Lower lobe of right lung (tissue), 2 donors: ENCODE results near the gene ZNF639. TPM values are rescaled to one million over a fixed set of nuclear protein-coding genes. Genes with fewer than 3 reads are reported as not detected.
"Not testable (repeated sequence)": the region's sequence is repeated elsewhere in the genome, so short reads cannot be mapped to it uniquely, and the experiment has no call there.

ENCODE experiments used
- ATAC-seq, 2 donors: fragments of 200-7000 bp; cut with Tn5 transposase; one replicate each; pipeline ENCODE4 v1.9.1; 2020 to 2022; ENCODE audit warnings: mild to moderate bottlenecking in 2 of 2, moderate library complexity in 2 of 2
- DNase-seq: peaks from one replicate; pipeline ENCODE4 v3.0.0-alpha.2; 2020
- H3K27ac ChIP-seq: fragments of 200-600 bp; one replicate; pipeline ENCODE4 v1.8.0; 2022
- H3K27me3 ChIP-seq: fragments of 200-600 bp; one replicate; pipeline ENCODE4 v1.8.0; 2022; ENCODE audit warnings: low read depth
- H3K36me3 ChIP-seq: fragments of 200-600 bp; one replicate; pipeline ENCODE4 v1.8.0; 2022; ENCODE audit warnings: mild to moderate bottlenecking
- H3K4me1 ChIP-seq: fragments of 200-600 bp; one replicate; pipeline ENCODE4 v1.8.0; 2022
- H3K4me3 ChIP-seq: fragments of 200-600 bp; one replicate; pipeline ENCODE4 v1.8.0; 2022; ENCODE audit warnings: mild to moderate bottlenecking
- H3K9me3 ChIP-seq: fragments of 200-600 bp; one replicate; pipeline ENCODE4 v1.8.0; 2022
- intact Hi-C: fragments of 100-400 bp; cut with DNase I; formaldehyde crosslinking; loops from one replicate; pipeline ENCODE4 v1.11.0; 2022
- total RNA-seq: library from RNA; stranded (reverse); fragmentation: NEBNext Ultra II Directional; extraction: Animal tissue kit (Norgen Biotek cat#: 25700); gene quantifications from one replicate; pipeline ENCODE4 v1.2.1, GENCODE V29; 2021
- TF ChIP-seq, protein P1 (sequence below): fragments of 200-600 bp; IDR thresholded peaks from one replicate; pipeline ENCODE4 v1.8.0; 2022; ENCODE audit warnings: antibody characterized with exemption, mild to moderate bottlenecking
- donor health status: DM: no; HTN: yes; CAD: no; lungs with severe emphysema.

The ZNF639 gene
- total RNA-seq, 1 donor from 2014 or later = 26.2 TPM

DNA sequence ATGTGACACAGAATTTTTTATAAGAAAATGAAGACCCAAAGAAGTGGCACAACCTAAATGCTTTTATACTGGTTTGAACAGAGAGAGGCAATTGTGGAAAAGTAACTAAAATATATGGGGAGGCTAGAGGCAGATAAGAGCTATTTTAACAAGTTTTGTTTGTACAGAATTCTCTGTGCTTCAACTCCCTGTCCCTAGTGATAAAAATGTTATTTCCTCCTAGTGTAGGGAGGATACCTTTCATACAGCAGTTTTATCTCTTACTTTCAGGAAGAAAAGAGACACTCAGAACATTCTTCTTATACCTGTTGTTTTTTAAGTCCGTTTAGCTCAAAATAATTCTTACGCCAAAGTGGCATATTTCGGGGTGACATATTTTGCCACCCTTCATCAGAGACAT lies 21.2 kb upstream of the ZNF639 start:
- H3K27me3 ChIP-seq = no peaks in the 10 kb centered on the region
- no peak for ATAC-seq
- TF ChIP-seq, protein P1, sequence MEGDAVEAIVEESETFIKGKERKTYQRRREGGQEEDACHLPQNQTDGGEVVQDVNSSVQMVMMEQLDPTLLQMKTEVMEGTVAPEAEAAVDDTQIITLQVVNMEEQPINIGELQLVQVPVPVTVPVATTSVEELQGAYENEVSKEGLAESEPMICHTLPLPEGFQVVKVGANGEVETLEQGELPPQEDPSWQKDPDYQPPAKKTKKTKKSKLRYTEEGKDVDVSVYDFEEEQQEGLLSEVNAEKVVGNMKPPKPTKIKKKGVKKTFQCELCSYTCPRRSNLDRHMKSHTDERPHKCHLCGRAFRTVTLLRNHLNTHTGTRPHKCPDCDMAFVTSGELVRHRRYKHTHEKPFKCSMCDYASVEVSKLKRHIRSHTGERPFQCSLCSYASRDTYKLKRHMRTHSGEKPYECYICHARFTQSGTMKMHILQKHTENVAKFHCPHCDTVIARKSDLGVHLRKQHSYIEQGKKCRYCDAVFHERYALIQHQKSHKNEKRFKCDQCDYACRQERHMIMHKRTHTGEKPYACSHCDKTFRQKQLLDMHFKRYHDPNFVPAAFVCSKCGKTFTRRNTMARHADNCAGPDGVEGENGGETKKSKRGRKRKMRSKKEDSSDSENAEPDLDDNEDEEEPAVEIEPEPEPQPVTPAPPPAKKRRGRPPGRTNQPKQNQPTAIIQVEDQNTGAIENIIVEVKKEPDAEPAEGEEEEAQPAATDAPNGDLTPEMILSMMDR = no peak
- intact Hi-C loops = no loop called here
- no peaks in the 10 kb centered on the region for H3K36me3 ChIP-seq
- no peaks in the 10 kb centered on the region for H3K4me1 ChIP-seq
- H3K9me3 ChIP-seq = no peaks in the 10 kb centered on the region
- H3K4me3 ChIP-seq = no peak overlapping the region
- no peak overlapping the region for H3K27ac ChIP-seq
- DNase-seq = no peak

DNA sequence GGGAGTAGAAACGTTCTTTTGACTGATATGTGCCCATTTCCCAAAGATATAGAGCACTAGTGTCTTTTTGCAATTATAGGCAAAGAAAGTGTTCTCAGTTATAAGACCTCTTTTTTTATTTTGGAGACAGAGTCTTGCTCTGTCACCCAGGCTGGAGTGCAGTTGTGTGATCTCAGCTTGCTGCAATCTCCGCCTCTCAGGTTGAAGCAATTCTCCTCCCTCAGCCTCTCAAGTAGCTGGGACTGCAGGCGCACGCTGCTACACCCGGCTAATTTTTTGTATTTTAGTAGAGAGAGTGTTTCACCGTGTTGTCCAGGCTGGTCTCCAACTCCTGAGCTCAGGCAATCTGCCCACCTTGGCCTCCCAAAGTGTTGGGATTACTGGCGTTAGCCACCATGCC lies 20.7 kb upstream of the ZNF639 start:
- no peaks in the 10 kb centered on the region for H3K9me3 ChIP-seq
- H3K27ac ChIP-seq = no peak overlapping the region
- H3K4me1 ChIP-seq = no peaks in the 10 kb centered on the region
- H3K36me3 ChIP-seq = no peaks in the 10 kb centered on the region
- no peak overlapping the region for H3K4me3 ChIP-seq
- DNase-seq (no peak), ATAC-seq (no peak)
- intact Hi-C loops = no loop called here
- H3K27me3 ChIP-seq = no peaks in the 10 kb centered on the region
- TF ChIP-seq, protein P1 = no peak

DNA sequence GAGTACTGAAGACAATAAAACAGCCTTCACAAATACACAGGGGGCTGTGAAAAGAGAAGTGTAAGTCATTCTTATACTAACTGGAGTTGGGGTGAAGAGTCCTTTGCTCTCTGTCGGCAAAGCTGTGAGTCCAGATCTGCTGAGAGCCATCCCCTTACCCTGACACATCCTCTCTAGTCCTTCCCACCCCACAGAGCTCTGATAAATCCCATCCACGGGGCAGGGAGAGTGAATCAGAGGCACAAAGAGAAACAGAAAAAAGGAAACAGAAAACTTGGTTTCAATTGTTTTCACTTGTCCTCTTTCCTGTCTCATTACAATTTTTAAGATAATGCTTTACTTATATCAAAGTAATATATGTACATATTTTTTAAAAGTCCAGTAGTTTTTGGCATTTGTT lies 18.2 kb upstream of the ZNF639 start:
- TF ChIP-seq, protein P1 = no peak
- no peak overlapping the region for H3K4me3 ChIP-seq
- no peaks in the 10 kb centered on the region for H3K36me3 ChIP-seq
- no peaks in the 10 kb centered on the region for H3K4me1 ChIP-seq
- no peaks in the 10 kb centered on the region for H3K27me3 ChIP-seq
- no peak overlapping the region for H3K27ac ChIP-seq
- ATAC-seq = no peak
- intact Hi-C loops = no loop called here
- H3K9me3 ChIP-seq = no peaks in the 10 kb centered on the region
- no peak for DNase-seq

DNA sequence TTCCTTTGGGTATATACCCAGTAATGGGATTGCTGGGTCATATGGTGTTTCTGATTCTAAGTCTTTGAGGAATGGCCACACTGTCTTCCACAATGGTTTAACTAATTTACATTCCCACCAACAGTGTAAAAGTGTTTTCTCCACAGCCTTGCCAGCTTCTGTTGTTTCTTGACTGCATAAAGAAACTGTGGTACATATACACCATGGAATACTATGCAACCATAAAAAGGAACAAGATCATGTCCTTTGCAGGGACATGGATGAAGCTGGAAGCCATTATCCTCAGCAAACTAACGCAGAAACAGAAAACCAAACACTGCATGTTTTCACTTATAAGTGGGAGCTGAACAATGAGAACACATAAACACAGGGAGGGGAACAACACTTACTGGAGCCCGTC lies 15.5 kb upstream of the ZNF639 start:
- H3K27me3 ChIP-seq, DNase-seq, ATAC-seq, H3K27ac ChIP-seq, H3K36me3 ChIP-seq, H3K4me1 ChIP-seq, intact Hi-C loops, H3K4me3 ChIP-seq, H3K9me3 ChIP-seq: not testable (repeated sequence)

DNA sequence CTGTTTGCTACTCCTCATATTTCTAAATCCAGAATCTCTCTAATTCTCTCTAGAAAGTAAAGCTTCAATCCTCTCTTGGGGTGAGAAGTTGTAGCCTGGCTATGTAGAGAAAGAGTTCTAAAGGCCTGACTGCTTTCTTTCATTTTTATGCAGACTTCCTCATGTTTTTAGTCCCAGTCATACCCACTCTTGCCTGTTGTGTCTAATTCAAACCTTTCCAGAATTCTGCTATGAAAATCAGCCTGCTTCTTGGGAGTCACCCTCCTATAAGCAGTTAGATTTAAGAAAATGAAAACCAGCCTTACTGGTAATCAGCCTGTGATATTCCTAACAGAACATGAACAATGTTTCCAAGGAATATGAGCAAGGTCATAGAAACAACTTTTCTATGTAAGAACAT lies 14.8 kb upstream of the ZNF639 start:
- Histone ChIP-seq H3K27ac (no peak overlapping the region), H3K9me3 (no peaks in the 10 kb centered on the region), H3K4me1 (no peaks in the 10 kb centered on the region), H3K4me3 (no peak overlapping the region), H3K27me3 (no peaks in the 10 kb centered on the region), H3K36me3 (no peaks in the 10 kb centered on the region)
- DNase-seq = no peak
- intact Hi-C loops = no loop called here
- TF ChIP-seq, protein P1 = no peak
- ATAC-seq = no peak

DNA sequence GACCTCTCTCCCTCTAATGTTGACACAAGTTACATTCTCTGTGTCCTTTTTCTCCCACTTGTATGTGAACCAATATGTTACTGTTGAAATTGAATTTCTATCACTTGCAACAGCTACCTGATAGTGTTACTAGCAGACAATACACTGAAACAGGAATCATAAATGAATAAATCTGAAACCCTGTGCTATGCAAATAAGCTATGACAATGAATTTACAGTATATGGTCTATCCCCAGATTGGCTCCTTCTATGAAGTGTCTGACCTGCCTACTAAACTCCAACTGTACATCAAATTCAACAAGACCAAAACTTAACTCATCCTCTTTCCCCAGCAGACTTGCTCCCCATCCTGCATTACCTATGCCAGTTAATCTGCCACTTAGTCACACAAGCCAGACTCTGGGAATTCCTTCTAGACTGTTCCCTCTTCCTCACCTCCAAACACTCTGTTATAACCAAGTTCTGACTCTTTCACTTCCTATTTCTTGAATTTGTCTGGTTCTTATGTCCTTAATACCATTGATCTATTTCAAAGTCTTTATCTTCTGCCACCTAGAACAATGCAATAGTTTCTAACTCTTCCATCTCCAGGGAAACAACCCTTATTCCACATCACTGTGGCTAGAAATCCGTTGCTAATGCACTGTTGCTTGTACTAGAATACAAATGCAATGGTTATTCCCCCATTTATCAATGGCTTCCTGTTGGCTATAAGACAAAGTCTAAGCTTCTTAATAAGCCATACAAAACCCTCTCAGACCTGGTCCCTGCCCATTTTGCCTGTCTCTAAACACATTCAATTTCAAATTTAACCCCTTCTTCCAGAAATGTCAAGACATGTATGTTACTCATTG lies 13.4 kb upstream of the ZNF639 start:
- Histone ChIP-seq H3K36me3 (no peaks in the 10 kb centered on the region), H3K27me3 (no peaks in the 10 kb centered on the region), H3K27ac (no peak overlapping the region), H3K4me1 (no peaks in the 10 kb centered on the region), H3K4me3 (no peak overlapping the region), H3K9me3 (no peaks in the 10 kb centered on the region)
- DNase-seq (no peak), ATAC-seq (no peak)
- intact Hi-C loops = no loop called here
- TF ChIP-seq, protein P1 = no peak
